22Rv1 (cell line): ENCODE results near the gene TUBA3D.
"Not testable (repeated sequence)": the region's sequence is repeated elsewhere in the genome, so short reads cannot be mapped to it uniquely, and the experiment has no call there.

Source experiments
- CTCF ChIP-seq: fragments of 450-650 bp; IDR thresholded peaks from 2 replicates; pipeline ENCODE4 v1.5.1; 2017; ENCODE audit warnings: mild to moderate bottlenecking
- ZFX ChIP-seq: fragments of 450-650 bp; IDR thresholded peaks from 2 replicates; pipeline ENCODE4 v1.6.1; 2017; ENCODE audit warnings: antibody characterized with exemption, borderline replicate concordance

- not testable (repeated sequence) for TF ChIP-seq ZFX, CTCF
Measured at GRCh38 chr2:131490616-131491468, 14.9 kb downstream of the TUBA3D start.
